Prostate gland (tissue), 2 donors: ENCODE measurements around the gene ENDOV. TPM values are rescaled to one million over a fixed set of nuclear protein-coding genes. Genes with fewer than 3 reads are reported as not detected.

Experiments used
- DNase-seq: peaks from one replicate; pipeline ENCODE4 v3.0.0-alpha.2; 2019; ENCODE audit warnings: low spot score
- H3K27ac ChIP-seq, 2 donors: fragments of 200-600 bp; sonication (generic); 2 replicates each; pipeline ENCODE4 v1.5.1; 2017 to 2019
- H3K27me3 ChIP-seq: fragments of 200-600 bp; sonication (generic); replicated peaks from 2 replicates; pipeline ENCODE4 v1.5.1; 2019; ENCODE audit not compliant: insufficient read depth
- H3K36me3 ChIP-seq, 2 donors: fragments of 200-600 bp; sonication (generic); 1 replicate in 1 of 2; 2 replicates in 1 of 2; pipeline versions ENCODE4 v1.5.1 to v1.8.1; 2017 to 2019
- H3K4me1 ChIP-seq: fragments of 200-600 bp; sonication (generic); replicated peaks from 2 replicates; pipeline ENCODE4 v1.5.1; 2019
- H3K4me3 ChIP-seq, 2 donors: fragments of 200-600 bp; sonication (generic); 2 replicates each; pipeline ENCODE4 v1.5.1; 2017 to 2019
- H3K9me3 ChIP-seq: fragments of 200-600 bp; sonication (generic); 2 replicates; pipeline ENCODE4 v1.5.1; 2017
- POLR2A ChIP-seq: fragments of 450-650 bp; IDR thresholded peaks from one replicate; pipeline ENCODE4 v1.6.1; 2016; ENCODE audit warnings: antibody characterized with exemption, mild to moderate bottlenecking
- POLR2AphosphoS5 ChIP-seq: sonication (generic); formaldehyde crosslinking; IDR thresholded peaks from one replicate; pipeline ENCODE4 v1.6.1; 2017; ENCODE audit warnings: antibody characterized with exemption
- WGBS: methylation state at CpG from one replicate; pipeline ENCODE4 v1.1.5; 2018; 5-methylcytosine and 5-hydroxymethylcytosine counted together
- intact Hi-C: fragments of 100-400 bp; cut with DNase I; formaldehyde crosslinking; loops from one replicate; pipeline ENCODE4 v1.14.2; 2022
- total RNA-seq, 2 donors: library from RNA; depleted of rRNA; stranded (reverse); fragments of >200 nt; gene quantifications; one replicate each; pipeline ENCODE4 v1.1.0, GENCODE V29; 2016
- TF ChIP-seq, protein P1 (sequence below), 4 experiments: fragments of 200-600 bp in 2 of 4; fragments of 450-650 bp in 2 of 4; sonication (generic) in 2 of 4; IDR thresholded peaks; 1 replicate in 3 of 4; 2 replicates in 1 of 4; pipeline ENCODE4 v1.5.1; 2016 to 2019; ENCODE audit warnings: antibody characterized with exemption in 4 of 4, mild to moderate bottlenecking in 2 of 4, moderate library complexity in 2 of 4

ENDOV gene
- total RNA-seq, 2 donors from 2014 or later = 17.0 to 36.9 TPM

DNA sequence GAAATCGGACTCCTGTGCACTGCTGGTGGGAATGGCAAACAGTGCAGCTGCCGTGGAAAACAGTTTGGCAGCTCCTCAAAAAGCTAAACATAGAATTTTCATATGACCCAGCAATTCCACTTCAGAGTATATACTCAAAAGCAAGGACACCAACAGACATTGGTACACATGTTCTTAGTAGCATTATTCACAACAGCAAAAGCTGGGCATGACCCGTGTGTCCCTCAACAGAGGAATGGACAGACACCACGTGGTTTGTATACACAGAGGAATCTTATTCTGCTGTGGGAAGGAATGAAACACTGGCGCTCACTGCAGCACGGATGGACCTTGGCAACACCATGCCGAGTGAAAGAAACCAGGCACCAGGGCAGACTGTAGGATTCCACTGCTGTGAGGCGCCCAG lies 45.5 kb downstream of the ENDOV start:
- Histone ChIP-seq H3K36me3 (no peaks in the 10 kb centered on the region), H3K27ac (no peak overlapping the region), H3K4me1 (no peaks in the 10 kb centered on the region), H3K27me3 (no peaks in the 10 kb centered on the region), H3K4me3 (no peak overlapping the region), H3K9me3 (no peaks in the 10 kb centered on the region)
- no peak for DNase-seq
- 56% methylated on average over 8 of the region's 8 CpGs for WGBS
- intact Hi-C loops = no loop called here
- TF ChIP-seq POLR2A = no peak
- TF ChIP-seq POLR2AphosphoS5 = no peak
- TF ChIP-seq, protein P1, sequence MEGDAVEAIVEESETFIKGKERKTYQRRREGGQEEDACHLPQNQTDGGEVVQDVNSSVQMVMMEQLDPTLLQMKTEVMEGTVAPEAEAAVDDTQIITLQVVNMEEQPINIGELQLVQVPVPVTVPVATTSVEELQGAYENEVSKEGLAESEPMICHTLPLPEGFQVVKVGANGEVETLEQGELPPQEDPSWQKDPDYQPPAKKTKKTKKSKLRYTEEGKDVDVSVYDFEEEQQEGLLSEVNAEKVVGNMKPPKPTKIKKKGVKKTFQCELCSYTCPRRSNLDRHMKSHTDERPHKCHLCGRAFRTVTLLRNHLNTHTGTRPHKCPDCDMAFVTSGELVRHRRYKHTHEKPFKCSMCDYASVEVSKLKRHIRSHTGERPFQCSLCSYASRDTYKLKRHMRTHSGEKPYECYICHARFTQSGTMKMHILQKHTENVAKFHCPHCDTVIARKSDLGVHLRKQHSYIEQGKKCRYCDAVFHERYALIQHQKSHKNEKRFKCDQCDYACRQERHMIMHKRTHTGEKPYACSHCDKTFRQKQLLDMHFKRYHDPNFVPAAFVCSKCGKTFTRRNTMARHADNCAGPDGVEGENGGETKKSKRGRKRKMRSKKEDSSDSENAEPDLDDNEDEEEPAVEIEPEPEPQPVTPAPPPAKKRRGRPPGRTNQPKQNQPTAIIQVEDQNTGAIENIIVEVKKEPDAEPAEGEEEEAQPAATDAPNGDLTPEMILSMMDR (IDR thresholded peaks at IDR 0.05) = no peak

GRCh38 chr17:80461528-80462160 lies 46.7 kb downstream of the ENDOV start:
- Histone ChIP-seq H3K27ac (no peak overlapping the region), H3K27me3 (no peaks in the 10 kb centered on the region), H3K9me3 (no peaks in the 10 kb centered on the region), H3K4me3 (no peak overlapping the region), H3K4me1 (no peaks in the 10 kb centered on the region), H3K36me3 (no peaks in the 10 kb centered on the region)
- WGBS = 52% methylated on average over 20 of the region's 20 CpGs
- TF ChIP-seq, protein P1 (IDR thresholded peaks at IDR 0.05) = no peak
- no peak for TF ChIP-seq POLR2A
- intact Hi-C loops = no loop called here
- DNase-seq = no peak

GRCh38 chr17:80463784-80464400 lies 48.9 kb downstream of the ENDOV start:
- Histone ChIP-seq H3K4me1 (no peaks in the 10 kb centered on the region), H3K9me3 (no peaks in the 10 kb centered on the region), H3K4me3 (no peak overlapping the region), H3K36me3 (no peaks in the 10 kb centered on the region), H3K27ac (no peak overlapping the region), H3K27me3 (no peaks in the 10 kb centered on the region)
- DNase-seq = no peak
- intact Hi-C loops = no loop called here
- 81% methylated on average over 13 of the region's 13 CpGs for WGBS
- TF ChIP-seq POLR2A (no peak), POLR2AphosphoS5 (no peak)
- TF ChIP-seq, protein P1 (IDR thresholded peaks at IDR 0.05) = no peak

DNA sequence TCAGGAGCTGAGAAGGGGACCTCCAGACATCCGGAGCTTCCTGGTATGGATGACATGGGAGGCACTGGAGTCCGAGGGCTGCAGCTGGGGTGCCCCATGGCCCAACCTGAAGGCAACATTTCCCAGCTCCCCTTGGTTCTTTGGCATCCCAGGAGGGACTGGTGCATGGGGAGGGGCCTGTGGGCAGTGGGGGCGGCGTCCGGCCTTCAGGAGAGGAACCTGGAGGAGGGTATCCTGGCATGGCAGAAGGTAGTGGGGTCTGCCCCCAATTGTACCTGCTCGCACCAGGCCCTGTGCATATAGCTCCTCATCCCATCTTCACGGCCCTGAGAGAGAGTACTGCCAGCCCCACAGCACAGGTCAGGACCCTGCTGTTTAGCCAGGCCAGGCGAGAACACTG lies 49.5 kb downstream of the ENDOV start:
- Histone ChIP-seq H3K9me3 (no peaks in the 10 kb centered on the region), H3K27me3 (peaks cover under 1% of the 10 kb centered on the region), H3K4me1 (no peaks in the 10 kb centered on the region), H3K27ac (no peak overlapping the region), H3K4me3 (no peak overlapping the region), H3K36me3 (no peaks in the 10 kb centered on the region)
- no peak for TF ChIP-seq POLR2AphosphoS5
- TF ChIP-seq, protein P1 (IDR thresholded peaks at IDR 0.05) = no peak
- no peak for TF ChIP-seq POLR2A
- DNase-seq = no peak
- intact Hi-C loops = no loop called here
- 66% methylated on average over 5 of the region's 8 CpGs for WGBS

DNA sequence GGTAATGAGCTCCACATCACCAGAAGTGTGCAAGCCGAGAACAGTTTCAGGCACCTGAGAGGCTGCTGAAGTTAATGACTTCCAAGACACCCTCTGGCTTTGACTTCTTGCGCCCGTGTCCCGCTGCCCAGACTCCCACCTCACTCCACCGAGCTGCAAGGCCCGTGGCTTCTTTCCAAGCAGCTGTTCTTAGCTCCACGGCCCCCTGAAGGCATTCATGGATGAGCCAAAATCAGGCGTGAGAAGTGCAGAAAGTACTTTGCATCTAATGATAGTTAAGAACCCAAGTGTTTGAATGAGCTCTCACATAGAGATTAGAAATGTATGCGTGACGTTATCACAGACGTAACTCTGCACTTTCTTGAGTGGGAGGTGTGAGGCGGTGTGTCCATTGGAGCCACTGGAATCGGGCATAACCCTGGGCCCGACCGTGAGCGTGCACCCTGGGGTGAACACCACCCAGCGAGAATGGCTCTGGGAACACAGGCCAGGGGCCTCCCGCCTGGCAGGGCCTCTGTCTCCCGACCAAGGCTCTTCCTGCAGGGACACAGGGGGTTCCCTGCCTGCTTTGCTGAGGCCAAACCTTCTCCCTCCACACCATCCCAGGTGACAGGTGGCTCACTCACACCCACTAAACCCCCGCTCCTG lies 50.5 kb downstream of the ENDOV start:
- Histone ChIP-seq H3K4me1 (no peaks in the 10 kb centered on the region), H3K9me3 (no peaks in the 10 kb centered on the region), H3K27ac (no peak overlapping the region), H3K4me3 (no peak overlapping the region), H3K27me3 (peaks cover 4% of the 10 kb centered on the region), H3K36me3 (no peaks in the 10 kb centered on the region)
- 53% methylated on average over 20 of the region's 20 CpGs for WGBS
- no peak for DNase-seq
- TF ChIP-seq POLR2AphosphoS5 = no peak
- TF ChIP-seq, protein P1 (IDR thresholded peaks at IDR 0.05) = no peak
- no peak for TF ChIP-seq POLR2A
- intact Hi-C loops = no loop called here
